Stomach (tissue), 4 donors: ENCODE measurements around the gene CPLX1.
"Not testable (repeated sequence)": the region's sequence is repeated elsewhere in the genome, so short reads cannot be mapped to it uniquely, and the experiment has no call there.

Experiments
- CTCF ChIP-seq, 7 experiments: fragments of 450-650 bp in 4 of 7; fragments of 200-600 bp in 3 of 7; sonication (generic) in 3 of 7; IDR thresholded peaks; one replicate each; pipeline ENCODE4 v1.5.1; 2016 to 2019; ENCODE audit warnings: antibody characterized with exemption in 7 of 7, control low read depth in 2 of 7, mild to moderate bottlenecking in 1 of 7
- EP300 ChIP-seq: sonication (generic); formaldehyde crosslinking; IDR thresholded peaks from one replicate; pipeline ENCODE4 v1.6.1; 2017; ENCODE audit warnings: antibody characterized with exemption
- POLR2AphosphoS5 ChIP-seq, 3 donors: sonication (generic); formaldehyde crosslinking; IDR thresholded peaks; one replicate each; pipeline ENCODE4 v1.6.1; 2016; ENCODE audit warnings: antibody characterized with exemption in 3 of 3

- not testable (repeated sequence) for TF ChIP-seq EP300; CTCF (IDR thresholded peaks at IDR 0.05); POLR2AphosphoS5 (IDR thresholded peaks at IDR 0.05)
Observed at GRCh38 chr4:759810-760209, 66.1 kb downstream of the CPLX1 start.
